Fibroblast of mammary gland (primary cell): ENCODE measurements around the gene NFRKB.

ENCODE experiments used
- DNase-seq: peaks from one replicate; pipeline ENCODE4 v3.0.0-alpha.2; 2010; ENCODE audit warnings: low read depth
- H3K4me3 ChIP-seq: 2 replicates; pipeline ENCODE4 v1.5.1; 2011; ENCODE audit warnings: low read depth, mild to moderate bottlenecking, low read length, moderate library complexity; ENCODE audit not compliant: control insufficient read depth
- CTCF ChIP-seq: conservative IDR thresholded peaks from 2 replicates; pipeline ENCODE4 v1.5.1; 2011; ENCODE audit warnings: low read depth, low read length, inconsistent platforms; ENCODE audit not compliant: control insufficient read depth, insufficient read depth

NFRKB gene

DNA sequence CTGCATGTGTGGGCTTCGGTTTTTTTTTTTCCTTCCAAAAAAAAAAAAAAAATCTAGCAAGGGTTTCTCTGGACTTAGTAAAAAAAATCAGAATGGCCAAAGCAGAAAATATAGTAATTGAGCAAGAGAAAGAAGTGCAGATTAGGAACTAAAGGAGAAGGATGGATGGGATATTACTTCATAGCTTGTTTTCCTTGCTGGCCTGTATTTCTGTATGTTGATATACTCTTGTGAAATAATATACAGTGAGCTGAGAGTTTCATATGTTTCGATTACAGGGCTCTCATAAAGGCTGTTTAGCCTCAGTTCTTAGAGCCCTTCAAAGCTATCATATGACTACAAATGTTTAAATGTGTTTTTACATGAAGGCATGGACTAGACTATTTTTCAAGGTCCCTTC is 34.3 kb upstream of the NFRKB start:
- no peak for DNase-seq
- TF ChIP-seq CTCF: no peak
- no peak overlapping the region for H3K4me3 ChIP-seq

DNA sequence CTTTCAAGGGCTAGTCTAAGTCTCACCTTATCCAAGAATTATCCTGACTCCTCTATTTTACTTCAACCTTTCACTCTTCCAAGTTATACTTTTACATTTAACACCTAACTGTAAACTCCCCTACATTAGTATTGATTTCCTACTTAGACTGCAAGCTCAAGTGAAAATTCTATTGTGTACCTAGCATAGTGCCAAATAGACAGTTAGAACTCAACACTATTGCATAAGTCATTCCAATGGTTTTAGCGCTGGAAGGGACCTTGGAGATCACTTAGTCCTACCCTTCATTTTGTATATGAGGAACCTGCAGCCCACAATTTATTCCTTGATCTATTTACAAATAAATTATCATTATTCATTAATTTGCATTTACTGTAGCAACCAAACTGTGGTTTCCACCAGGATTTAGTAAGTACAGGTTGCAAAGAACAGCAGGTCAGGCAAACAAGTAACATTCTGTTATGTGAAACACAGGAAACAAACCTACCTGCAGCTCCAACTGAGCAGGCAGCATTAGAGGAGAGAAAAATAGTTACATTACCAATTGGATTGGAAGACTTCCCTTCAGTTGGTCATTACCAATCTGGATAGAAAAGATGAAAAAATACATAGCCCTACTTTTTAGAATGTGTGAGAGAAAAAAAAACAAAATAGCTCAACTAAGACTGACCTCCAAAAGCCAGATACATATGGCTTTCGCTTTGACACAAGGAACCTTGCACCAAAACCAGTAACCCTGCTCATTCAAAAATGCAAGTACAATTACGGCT is 33.7 kb upstream of the NFRKB start:
- DNase-seq: no peak
- TF ChIP-seq CTCF: no peak
- no peak overlapping the region for H3K4me3 ChIP-seq

DNA sequence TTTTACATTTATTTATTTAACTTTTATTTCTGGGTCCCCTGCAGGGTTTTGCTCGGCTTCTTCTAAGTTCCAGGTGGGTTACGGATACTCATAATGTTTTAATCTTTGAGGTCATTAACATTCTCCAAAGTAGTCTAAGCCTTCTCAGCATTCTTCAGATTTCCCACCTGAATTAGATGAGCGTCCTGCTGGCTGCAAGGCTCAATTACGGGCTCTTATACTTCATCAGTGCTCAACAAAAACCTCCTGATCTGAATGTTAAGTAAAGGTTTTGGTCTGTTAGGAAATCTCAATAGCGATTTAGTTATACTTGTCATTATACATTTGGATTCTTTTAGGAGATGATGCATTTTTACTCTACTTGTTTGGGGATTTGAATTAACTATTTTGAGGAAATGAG is 27.3 kb upstream of the NFRKB start:
- DNase-seq: no peak
- TF ChIP-seq CTCF: no peak
- no peak overlapping the region for H3K4me3 ChIP-seq

GRCh38 chr11:129918361-129918760 is 23.0 kb upstream of the NFRKB start:
- DNase-seq: no peak
- no peak for TF ChIP-seq CTCF
- no peak overlapping the region for H3K4me3 ChIP-seq

DNA sequence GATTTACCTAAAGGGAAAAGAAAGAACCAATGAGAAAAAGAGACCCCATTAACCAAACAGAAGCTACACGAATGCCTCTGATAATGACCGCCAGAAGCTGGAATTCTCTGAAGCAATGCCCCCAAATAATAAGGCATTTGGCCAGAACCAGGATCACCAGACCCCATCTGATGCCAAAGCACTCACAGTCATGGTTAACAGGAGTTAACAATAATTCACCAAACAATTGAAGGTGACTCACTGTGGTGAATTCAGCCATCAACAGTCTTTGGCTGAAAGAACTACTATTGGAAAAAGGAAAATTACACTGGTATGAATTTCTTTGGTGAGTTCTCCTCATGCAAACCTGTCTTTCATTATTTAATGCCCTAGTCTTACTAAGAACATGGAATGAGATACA is 21.9 kb upstream of the NFRKB start:
- no peak overlapping the region for H3K4me3 ChIP-seq
- DNase-seq: peak; percentile 53
- no peak for TF ChIP-seq CTCF

DNA sequence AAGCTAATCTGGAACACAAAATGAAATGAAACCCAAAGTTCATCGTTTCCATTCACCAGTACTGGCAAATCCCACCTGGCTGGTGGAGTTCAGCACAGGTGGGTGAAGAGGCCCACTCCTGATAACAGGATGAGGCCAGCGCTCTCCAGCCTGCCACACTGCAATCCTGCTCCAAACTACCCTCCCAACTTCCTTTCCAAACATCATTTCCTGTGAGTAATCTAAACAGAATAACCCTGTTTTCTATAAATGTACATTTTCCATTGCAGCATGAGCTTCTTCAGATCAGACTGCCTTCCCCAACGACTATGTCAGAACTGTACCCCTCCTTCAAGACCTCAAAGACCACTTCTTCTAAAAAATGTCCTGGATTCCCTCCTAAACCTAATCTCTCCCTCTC is 15.9 kb upstream of the NFRKB start:
- TF ChIP-seq CTCF: no peak
- no peak for DNase-seq
- no peak overlapping the region for H3K4me3 ChIP-seq

DNA sequence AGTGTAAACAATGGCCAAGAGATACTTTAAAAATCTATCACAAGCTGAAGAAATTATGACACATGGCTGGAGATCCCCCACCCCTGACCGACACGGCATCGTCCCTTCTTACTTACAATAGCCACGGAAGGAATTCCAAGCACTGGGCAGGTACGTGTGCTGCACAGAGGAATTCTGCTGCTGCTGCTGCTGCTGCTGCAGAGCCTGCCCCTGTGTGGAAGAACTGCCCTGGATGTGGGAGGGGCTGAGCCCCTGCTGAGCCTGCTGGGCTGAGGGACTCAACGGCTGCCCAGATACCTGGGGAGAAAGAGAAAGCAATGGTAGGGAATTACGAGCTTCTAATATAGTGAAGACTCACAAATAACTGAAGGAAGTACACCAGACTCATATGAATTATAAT is 15.0 kb upstream of the NFRKB start:
- H3K4me3 ChIP-seq: no peak overlapping the region
- TF ChIP-seq CTCF: no peak
- DNase-seq: no peak
